Activated CD8-positive, alpha-beta memory T cell treated with anti-CD3 and anti-CD28 coated beads, Interleukin-2, amount 50 U/mL, for 1 hour (primary cell): ENCODE data around the gene MICAL3.

Experiments used
- DNase-seq: peaks from one replicate; pipeline ENCODE4 v3.0.0-alpha.2; 2020; ENCODE audit errors: extremely low read depth

Gene MICAL3

DNA sequence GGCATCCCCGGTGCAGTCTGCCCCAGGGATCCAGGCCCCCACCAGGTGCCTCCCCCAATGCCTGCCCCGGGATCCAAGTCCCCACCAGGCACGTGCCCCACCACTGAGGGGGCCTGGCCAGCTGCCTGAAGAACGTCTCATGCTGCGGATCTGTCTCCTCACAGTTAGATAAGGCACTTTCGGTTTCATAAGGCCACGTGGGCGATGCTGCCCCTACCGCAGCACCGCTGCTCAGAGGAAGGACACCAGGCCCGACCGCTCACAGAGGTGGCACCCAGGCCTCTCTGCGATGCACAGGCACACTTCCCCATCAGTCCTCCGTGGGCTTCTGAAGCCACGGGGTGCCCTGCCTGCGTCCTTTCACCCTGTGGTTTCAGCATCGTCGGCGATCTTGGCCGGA, 182.0 kb downstream of the MICAL3 start:
- no peak for DNase-seq

DNA sequence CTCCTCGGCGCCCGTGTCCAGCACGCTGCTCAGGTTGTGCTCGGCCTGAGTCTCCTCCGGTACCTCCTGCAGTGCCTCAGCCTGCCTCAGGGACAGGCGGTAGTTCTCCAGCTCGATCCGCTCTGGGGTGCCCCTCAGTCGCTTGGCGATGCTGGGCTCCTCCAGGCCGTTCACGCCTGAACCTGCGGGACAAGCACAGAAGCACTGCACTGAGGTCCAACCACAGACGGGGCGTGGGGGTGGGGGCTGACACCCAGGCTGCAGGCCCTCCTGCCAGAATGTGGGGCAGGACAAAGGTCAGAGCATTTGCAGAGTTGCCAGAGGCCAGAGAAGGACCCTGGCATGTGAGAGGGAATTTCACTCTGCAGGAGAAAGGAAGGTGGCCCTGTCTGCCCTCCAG, 182.5 kb downstream of the MICAL3 start:
- DNase-seq = no peak

DNA sequence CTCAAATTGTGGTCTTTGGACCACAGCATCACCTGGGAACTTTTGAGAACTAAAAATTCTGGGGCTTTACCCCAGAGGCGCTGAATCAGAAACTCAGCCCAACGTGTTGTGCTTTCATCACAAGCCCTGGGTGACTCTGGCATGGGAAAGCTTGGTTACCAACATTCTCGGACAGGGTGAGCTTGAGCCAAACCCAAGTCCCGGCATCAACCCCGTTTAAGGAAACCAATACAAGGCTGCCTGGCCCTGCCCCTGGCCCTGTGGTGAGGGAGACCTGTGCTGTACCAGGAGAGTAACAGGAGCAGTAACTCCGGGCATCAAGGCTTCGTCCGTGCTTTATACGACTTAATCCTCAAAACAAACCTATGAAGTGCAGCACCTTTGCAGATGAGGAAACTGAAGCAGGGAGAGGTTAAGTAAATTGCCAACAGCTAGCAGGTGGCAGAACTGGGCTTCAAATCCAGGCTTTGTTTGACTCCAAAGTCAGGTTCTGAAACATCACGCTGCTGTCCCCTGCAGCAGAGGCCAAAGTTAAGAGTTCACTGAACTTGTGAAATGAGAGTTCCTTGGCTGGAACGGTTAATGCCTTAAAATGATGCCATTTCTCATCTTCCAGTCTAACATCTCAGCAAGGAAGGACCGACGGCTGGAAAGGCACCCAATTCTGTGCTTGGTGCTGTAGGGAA, 186.0 kb downstream of the MICAL3 start:
- no peak for DNase-seq

DNA sequence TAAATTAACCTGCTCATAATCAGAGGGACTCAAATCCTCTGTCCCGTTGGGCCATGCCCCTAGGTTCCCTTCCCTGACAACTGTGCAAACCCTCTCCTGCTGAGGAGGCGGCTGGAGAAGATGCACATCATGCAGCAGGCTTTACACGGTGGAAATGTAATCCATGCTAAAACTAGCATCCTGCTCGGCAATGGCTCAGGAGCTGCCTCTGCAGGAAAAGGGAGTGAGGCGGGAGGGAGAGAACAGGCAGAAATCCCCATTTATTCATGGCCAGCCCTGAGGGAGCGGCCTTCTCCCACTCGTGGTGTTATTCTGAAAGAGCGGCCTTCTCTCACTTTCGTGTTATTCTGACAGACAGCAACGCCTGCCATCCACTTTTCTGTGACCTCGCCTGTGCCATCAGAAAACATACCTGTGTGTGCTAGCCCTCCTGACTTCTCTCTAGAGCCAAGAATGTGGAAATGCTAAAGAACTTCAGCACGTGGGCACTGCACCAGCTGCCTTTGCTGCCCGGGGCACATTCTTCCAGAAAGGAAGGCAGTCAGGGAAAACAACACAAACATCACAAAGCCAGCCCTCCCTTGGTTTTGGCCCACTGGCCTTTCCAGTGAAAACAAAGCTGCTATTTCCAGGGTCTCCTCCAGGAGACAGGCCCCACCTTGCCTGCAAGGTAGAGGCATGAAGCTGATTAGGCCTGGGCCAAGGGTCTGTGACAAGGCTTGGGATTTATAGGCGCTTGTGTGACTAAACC, 187.2 kb downstream of the MICAL3 start:
- no peak for DNase-seq

DNA sequence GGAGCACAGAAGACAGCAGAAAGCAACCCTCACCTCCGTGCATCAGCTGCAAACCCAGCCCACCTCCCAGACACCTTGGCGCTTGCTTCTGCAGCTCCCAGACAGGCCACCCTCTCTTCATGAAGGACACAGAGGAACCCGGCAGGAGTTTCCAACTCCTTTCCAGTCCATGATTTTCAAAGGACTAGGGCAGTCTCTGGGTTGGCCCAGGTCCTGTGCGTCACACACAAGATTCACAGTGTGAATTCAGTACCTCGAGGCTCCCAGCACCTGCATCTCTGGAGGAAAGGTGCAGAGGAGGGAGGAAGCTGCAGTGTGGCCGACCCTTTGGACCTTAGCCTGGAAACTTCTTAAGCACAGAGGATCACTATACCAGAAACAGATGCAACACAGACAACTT, 189.1 kb downstream of the MICAL3 start:
- DNase-seq = no peak

DNA sequence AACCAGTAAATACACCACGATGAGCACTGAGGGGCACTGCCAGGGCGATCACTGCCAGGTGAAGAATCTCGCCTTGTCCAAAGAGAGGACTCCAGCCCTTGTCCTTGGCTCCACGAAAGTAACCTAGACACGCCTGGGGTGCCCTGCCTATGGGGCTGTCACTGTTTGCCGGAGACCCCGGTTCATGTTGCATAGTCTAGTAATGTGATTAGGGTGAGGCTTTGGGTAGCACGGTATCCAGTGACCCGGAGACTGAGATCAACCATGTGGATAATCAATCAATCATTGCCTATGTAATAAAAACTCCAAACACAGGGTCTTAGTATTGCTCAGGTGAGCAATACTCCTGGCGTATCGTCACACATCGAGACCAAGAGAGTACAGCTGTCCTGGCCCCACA, 190.9 kb downstream of the MICAL3 start:
- DNase-seq = no peak

DNA sequence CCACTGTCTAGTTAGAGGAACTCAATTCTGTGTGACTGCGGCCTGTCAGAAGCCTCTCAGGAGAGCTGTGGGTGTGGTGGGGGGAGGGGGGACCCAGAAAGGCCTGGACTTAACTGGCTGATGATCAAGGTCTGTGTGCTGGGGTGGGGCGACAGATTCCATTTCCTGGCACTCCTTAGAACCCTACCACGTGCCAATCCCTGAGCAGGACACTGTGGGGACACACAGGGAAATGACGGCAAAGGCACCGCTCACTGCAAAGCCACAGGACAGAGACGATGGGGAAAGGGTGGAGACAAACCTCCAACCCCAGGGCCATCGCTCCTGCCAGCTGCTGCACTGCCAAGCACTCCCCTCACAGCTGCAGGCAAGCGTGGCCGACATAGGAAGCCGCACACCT, 191.7 kb downstream of the MICAL3 start:
- no peak for DNase-seq

DNA sequence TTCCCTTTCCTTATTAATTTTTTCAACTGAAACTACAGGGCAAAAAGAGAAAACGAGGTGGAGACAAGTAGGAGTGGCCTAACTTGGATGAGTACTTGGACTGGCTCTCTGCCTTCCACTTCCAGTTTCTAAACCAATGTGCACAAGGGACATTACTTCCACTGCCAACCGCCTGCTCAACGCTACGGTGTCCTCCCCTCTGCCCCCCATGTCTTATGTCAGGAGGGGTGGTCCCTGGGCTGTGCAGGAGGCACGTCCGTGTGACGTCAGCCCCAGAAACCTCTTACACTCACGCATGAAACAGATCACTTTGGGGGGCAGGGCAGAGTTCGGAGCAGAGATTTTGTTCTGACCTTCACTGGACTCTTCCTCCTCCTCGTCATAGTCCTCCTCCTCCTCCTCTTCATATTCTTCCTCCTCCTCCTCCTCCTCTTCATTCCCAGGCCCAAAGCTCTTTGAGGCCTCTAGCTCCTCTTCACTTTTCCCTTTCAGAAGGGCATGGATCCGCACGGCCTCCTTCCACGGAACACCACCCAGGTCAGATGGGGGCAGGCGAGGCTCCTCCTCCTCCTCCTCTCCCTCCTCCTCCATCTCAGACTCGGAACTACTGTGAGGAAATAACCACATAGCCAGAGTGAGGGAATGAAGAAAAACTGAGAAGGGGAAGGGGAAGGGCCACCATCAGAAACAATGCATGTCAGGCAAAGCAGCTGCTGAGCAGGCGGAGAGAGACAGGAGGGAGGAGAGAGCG, 192.7 kb downstream of the MICAL3 start:
- DNase-seq = no peak

DNA sequence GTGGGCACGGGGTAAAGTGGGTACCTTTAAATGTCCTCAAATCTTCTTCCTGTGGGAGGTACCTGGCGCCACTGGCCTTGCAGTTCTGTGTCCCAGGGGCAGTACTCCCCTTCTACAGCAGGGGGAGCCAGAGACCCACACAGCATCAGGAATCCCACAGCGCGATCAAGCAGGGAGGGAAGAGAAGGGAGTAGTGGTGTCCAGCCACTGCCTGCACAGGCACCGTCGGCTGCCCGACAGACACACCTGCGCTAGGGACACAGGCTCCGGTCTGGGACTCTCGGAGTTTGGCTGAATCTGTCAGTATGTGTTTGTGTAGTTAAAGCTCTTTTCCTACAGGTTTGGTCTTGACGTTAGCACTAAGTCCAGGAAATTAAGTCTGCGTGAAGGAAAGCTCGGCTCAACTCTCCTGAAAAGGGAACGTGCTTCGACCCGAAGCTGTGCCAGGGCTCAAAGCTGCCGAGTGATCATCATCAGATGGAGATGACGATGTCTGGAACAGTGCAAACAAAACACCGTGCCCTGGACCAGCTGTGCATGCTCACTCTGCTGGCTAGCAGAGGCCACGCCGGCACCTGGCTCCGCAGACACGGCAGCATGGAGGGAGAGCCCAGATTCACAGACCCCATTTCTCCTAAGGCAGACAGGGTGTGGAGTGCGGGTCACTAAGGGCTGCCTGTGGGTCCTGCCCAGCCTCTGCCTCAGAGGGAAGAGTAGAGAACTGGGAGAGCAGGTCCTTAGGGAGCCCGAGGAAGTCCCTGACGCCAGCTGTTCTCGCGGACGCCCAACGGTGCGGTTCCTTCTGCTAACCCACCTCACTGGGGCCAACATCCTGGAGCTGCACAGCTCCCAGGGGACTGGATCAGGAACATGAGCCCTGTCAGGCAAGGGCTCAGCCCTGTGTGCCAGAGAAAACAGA, 194.1 kb downstream of the MICAL3 start:
- DNase-seq = peak; percentile 34

DNA sequence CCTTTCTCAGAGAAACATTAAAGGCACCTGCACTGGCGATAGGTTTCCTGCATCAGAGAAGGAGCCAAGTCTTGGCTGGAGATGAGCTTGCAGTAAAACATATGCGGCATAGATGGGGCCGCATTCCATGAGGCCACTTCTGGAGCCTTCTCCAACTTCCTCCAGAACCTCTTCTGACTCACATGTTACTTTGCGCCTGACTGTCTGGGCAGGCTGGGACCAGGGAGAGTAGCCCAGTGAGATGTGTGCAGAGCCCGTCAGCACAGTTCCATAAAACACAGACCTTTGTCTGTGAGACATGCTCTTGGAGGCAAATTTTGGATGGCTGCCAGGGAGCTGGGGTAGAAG, 194.7 kb downstream of the MICAL3 start:
- no peak for DNase-seq

DNA sequence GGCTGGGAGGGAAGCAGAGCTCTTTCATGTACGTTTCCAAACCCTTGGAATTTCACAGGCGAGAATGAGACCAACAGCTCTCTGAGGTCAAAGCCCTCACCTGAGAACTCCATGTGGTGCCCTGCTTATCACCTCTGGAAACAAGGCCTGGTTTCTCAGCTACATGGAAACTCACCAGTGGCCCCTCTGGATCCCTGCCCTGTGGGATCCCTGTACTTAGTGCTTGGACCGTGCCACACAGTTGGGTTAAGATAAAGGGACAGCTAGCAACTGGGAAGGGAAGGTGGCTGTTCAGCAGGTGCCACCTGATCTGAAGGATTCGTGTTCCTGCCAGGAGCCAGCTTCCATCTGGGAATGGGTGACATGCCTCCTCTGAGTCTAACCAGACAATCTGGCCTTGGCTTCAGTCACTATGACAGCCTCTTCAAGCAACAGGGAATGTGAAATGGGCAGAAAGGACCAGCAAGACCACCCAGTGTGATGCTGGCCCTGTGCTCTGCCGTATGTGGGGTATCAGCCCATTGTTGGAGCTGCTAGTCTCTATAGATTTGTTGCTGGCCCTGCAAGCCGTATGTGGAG, 195.8 kb downstream of the MICAL3 start:
- no peak for DNase-seq

DNA sequence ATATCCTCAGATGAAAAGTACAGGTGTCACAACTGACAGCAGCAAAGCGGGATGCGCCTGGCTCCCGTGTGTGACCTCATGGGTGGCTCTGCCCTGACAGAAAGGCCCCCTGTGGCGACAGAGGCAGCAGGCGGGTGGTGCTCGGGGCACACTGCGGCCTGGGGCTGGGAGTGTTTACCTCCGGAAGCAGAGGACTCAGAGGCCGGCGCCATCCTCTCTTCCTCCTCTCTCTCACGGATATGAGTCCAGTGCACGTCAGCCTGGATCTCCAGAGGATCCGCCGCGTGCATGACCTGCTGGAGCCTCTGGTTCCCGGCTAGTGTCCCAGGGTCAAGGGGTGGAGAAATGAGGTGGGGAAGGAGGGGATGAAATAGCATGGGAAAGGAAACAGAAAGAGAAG, 196.9 kb downstream of the MICAL3 start:
- DNase-seq = no peak

DNA sequence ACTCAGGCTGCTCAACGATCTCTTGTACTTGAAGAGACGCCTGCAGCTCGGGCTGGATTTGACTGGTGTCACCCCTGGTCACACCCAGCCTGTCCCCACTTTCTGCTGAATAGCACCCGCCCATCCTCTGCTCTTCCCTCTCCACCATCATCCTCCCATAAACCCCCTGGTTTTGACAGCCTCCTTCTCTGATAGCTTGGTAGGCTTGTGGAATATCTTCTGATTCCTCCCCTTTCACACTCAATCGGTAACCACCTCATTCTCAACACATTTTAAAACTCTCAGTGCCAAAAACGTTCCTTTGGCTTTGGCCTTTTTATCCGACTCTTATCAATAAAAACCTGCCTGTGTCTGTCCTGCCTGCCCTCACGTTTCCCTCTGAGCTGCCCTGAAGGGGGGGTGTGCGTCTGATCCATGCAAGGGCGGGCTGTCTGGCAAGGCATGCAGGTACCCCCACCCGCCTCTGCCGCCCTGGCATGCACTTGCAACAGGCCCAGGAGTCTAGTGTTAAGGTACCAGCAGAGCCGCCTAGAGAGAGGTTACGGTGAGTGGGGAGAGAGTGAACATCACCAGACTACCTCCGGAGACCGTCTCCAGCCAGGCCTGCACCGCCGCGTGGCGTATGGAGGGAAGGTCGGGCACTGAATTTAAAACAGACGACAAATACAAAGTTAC, 198.3 kb downstream of the MICAL3 start:
- DNase-seq = no peak

DNA sequence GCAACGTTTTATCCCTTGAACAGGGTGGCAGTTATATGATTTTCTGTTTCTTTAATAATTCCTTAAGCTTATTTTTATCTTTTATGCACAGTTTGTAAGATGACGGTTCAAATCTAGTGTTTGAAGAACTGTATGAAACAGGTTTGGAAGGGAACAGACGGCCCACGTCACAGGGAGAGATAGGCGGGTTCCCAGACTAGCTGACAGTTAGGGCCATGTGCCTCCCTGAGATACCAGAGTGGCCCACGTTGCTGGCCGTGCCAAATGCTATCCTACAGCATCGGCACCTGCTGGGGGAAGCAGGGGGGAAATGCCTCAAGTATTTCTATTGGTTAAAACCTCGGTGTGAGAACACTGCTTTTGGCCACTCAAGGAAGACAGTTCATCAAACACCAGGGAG, 199.9 kb downstream of the MICAL3 start:
- no peak for DNase-seq

DNA sequence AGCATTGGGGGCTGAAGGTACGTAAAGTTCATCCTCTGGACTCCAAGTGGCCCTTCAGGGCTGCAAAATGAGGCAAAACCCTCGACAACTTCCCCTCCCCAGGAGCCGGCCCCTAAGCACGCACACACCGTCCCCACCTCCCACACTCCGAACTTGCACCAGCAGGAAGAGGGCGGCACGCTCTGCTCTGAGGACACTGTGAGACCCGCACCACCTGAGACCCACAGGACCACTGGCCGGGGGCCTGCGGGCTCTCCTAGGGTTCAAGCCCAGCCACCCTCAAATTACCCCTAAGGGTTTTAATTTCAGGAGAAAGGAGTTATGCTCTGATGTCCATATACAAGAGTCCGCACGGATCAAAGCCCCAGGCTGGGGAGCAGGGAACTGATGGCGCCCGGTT, 200.4 kb downstream of the MICAL3 start:
- no peak for DNase-seq

DNA sequence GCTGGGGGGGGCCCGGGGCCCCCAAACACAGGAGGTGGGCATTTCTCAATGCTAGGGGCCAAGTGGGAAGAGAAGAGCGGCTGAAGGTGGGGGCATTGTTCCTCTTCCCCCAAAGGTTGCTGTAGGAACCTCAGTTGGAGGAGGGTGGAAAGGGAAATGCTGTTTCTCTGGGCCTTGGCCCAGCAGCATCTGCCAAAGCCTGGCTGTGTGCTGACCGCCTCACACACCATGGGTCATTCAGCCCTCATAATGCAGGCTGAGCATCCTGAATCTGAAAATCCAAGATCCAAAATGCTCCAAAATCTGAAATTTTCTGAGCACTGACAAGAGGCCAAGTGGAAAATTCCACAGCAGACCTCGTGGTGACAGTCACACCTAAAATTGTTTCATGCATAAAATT, 201.1 kb downstream of the MICAL3 start:
- DNase-seq = no peak

DNA sequence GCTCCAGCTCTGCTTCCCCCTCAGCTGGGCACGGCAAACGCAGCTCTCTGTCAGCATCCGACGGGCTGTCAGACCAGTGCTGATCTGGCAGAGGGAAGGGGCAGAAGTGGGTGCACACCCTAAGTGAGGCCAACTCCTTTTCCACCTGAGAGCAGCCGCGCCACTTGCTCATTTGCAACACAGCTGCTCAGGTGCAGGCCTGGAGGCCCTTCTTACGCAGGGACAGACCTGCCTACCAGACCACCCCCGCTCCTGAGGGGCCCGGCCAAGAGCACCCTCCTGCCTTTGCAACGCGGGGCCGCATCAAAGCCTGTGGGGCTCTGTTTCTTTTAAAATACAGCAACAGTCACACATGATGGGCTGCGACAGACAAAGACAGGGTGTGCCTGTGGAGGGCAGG, 202.3 kb downstream of the MICAL3 start:
- DNase-seq = no peak

DNA sequence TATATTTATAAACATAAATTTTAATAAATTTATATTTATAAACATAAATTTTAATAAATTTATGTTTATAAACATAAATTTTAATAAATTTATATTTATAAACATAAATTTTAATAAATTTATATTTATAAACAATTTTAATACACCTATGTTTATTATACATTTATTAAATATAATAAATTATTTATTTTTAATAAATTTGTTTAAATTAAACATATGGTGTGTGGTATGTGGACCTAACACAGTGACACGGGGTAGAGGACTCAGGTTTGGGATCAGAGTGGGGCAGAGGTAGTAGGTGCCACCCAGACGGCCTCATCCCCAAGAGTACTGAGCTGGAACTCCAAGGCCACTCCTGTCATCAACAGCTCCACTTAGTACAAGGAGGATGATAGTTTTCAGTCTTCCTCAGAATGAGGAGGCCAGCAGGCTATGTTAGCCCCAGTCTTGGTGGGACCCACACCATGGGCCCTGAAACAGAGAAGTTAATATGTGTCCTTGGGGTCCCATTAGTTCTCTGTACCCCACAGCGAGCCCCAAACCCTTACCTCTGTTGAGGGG, 203.4 kb downstream of the MICAL3 start:
- DNase-seq = no peak

DNA sequence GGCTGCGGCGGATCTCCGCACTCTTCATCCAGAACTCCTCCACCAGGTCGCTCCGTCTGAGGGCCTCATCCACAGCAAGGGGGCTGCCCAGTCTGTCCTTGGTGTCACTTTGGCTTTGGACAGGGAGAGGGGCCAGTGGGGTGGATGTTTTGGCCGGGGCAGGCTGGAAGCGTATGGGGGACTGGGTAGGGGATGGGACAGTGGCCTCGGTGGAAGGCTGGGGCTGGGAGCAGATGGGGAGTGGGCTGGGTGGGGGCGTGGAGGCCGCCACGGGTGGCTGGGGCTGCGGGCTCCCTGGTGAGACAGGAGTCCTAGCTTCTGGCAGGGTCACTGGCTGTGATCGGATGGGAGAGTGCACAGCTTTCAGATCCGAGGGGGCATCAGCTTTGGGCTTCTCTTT, 205.7 kb downstream of the MICAL3 start:
- DNase-seq = no peak

DNA sequence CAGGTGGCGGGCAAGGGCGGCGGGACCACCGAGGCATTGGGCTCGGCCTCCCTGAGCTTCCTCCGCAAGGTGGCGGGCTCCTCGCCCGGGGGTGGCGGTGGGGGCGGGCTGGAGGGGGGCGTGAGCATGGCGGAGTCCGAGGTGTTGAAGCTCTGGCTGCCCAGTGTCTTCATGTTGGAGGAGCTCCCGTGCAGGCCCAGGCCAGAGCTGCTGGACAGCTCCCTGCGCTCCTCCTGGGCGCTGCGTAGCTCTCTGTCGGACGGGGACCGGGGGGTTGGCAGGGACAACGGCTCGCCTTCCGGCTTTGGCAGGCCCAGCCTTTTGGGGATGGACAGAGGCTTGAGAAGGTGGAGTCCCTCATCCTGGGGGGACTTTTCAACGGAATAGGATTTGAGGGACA, 206.2 kb downstream of the MICAL3 start:
- no peak for DNase-seq
